GOT3 (cell line): ENCODE results near the gene MYT1.
"Not testable (repeated sequence)": the region's sequence is repeated elsewhere in the genome, so short reads cannot be mapped to it uniquely, and the experiment has no call there.

Experiments used
- DNase-seq: peaks from one replicate; lab custom pipeline; 2025; ENCODE audit warnings: mixed read lengths; lab: John Stamatoyannopoulos, UW

Gene MYT1

DNA sequence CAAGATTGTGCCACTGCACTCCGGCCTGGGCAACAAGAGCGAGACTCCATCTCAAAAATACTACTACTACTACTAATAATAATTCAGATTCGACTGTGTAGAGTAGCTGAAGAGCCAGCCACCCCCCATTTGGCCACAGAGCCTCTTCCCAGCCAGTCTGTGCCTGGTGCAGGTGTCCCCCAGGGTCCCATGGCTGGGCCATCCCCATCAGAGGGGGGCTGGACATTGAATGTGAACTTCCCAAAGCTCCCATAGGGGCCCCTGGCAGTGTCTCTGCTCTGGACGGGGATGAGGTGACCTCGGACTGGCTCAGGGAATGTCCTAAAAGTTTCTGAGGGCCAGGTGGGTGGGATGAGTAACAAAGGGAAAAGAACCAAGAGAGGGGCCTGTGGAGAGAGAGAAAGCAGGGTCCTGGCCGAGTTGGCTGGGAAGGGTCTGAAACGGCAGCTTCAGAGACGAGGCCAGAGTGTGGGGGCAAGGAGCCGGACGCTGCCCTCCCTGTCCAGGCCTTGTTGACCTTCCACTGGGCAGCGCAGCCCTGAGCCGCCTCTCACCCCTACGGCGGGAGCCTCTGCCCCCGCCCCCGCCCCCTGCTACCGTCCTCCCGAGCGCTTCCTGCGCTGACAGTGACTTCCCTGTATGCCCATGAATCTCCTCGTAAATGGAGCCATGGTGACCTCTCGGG lies 66.4 kb downstream of the MYT1 start:
- no peak for DNase-seq

DNA sequence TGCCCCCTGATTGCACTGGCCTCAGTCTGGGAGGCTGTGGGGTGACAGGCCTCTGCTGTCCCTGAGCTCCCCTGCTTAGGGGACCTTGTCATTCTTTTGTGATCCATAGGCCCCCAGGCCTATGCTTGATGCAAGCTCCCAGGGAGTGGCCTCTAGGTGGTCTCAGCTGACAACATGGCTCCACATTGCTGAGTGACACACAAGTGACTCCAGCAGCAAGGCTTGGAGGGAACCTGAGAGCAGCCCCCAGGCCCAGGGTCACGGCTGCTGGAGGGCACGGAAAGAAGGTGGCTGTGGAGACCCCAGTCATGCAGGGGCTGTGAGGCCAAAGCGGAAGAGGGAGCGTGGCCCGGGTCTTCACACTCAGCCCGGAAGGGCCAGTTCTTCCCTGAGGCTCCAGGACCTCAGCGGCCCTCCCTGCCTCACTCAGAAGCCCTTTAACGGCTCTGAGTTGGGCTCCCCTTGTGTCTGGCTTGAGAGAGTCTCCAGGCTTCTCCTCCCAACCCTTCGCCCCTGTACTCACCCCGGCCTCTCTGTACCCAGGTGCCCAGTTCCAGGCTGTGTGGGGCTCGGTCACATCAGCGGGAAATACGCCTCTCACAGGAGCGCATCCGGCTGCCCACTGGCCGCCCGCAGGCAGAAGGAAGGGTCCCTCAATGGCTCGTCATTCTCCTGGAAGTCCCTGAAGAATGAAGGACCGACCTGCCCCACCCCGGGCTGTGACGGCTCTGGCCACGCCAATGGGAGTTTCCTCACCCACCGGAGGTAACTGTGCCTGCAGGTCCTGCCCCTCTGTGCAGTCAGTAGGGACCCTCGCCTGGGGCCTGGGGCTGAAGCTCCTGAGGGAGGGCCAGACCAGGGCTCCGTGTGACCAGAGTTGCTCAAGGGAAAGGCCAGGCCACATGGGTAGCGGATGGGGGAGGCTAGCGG lies 67.6 kb downstream of the MYT1 start:
- DNase-seq, result no peak

DNA sequence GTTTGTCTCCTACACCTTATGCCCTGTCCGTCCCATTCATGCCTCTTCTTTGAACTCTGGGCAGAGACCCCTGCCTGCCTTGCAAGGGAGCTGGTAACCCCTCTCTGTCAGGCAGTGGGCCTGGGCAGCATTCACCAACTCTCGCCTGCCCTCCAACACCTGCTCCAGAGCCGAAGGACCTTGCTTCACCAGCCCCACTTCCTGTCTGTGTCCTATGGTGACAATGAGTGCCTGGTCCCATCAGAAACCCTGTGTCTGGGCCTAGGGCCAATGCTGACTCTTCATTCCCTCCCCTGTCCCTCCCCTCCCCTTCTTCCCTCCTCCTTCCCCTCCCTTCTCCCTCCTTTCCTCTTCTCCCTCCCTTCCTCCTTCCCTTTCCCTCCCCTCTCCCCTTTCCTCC lies 68.5 kb downstream of the MYT1 start:
- no peak for DNase-seq

DNA sequence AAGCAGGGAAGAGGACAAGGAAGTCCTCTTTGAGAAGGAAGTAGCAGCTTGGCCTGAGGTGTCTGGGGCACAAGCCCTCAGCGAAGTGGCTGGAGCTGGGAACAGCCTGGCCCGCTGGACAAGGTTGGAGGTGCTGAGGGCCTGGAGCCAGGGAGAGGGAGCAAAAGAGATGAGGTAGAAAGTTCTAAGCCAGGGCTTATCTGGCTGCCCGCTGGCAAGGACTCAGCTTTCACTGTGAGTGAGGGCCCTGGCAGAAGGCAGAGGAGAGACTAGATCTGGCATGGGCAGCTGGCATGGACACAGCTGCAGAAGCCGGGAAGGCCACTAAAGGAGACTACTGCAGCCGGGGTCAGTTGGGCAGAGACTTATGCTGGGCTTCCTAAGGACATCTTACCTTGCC lies 69.5 kb downstream of the MYT1 start:
- DNase-seq, result no peak

DNA sequence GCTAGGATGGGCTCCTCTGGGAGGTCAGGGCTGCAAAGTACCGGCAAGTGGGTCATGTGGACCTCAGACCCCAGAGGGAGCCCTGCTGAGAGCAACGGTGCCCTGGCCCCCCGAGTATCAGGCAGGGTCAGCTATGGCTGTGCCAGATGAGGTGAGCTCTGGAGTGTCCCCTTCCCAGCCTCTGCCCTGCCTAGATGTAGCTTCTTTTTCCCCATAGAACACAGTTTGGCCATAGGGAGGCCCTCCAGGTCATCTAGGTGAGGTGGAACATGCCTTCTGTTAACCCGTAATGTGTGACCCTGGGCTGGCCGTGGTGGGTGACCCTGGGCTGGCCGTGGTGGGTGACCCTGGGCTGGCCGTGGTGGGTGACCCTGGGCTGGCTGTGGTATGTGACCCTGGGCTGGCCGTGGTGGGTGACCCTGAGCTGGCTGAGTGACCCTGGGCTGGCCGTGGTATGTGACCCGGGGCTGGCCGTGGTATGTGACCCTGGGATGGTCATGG lies 70.1 kb downstream of the MYT1 start:
- no peak for DNase-seq

DNA sequence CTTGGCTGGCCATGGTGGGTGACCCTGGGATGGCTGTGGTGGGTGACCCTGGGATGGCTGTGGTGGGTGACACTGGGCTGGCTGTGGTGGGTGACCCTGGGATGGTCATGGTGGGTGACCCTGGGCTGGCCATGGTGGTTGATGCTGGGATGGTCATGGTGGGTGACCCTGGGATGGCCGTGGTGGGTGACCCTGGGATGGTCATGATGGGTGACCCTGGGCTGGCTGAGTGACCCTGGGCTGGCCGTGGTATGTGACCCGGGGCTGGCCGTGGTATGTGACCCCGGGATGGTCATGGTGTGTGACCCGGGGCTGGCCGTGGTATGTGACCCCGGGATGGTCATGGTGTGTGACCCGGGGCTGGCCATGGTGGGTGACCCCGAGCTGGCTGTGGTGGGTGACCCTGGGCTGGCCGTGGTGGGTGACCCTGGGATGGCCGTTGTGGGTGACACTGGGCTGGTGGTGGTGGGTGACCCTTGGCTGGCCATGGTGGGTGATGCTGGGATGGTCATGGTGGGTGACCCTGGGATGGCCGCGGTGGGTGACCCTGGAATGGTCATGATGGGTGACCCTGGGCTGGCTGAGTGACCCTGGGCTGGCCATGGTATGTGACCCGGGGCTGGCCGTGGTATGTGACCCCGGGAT lies 70.8 kb downstream of the MYT1 start:
- not testable (repeated sequence) for DNase-seq

DNA sequence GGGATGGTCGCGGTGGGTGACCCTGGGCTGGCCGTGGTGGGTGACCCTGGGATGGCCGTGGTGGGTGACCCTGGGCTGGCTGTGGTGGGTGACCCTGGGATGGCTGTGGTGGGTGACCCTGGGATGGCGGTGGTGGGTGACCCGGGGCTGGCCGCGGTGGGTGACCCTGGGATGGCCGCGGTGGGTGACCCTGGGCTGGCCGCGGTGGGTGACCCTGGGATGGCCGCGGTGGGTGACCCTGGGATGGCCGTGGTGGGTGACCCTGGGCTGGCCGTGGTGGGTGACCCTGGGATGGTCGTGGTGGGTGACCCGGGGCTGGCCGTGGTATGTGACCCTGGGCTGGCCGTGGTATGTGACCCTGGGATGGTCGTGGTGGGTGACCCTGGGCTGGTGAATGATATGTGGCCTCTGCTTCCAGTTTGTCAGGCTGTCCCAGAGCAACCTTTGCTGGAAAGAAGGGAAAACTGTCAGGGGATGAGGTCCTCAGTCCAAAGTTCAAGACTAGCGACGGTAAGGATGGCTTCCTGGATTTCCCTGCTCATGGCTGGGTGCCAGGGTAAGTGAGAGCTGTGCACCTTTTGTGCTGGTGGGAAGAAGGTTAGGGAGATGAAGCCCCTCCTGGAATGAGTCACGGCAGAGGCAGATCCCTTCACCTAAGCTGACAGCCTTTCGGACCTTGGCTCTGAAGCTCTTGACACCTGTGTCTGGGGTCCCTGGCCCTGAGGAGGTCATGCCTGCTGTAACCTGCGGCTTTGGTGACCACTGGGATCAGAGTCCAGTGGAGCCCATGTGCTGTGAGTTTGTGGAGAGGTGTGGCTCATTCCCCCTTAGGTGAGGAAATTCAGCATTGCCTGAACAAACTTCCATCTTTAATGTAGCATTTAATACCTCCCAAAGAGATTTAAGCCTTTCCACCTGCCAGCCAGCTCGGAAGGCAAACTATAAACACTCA lies 72.2 kb downstream of the MYT1 start:
- no peak for DNase-seq

DNA sequence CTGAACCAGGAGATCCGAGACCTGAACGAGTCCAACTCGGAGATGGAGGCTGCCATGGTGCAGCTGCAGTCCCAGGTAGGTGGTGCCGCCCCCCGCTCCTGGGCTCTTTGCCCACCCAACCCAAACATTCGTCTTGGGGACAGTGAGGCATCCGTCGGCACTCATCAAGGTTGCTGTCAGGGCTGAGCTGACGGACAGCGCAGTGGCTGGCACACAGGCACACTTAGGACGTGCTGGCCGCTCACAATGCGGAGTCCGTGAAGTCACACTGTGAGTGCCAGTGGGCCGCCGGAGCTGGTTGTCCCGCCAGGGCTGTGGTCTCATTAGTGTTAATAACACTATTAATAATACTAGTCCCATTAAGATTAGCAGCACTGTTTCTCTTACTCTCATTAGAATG lies 73.1 kb downstream of the MYT1 start:
- DNase-seq, result no peak

DNA sequence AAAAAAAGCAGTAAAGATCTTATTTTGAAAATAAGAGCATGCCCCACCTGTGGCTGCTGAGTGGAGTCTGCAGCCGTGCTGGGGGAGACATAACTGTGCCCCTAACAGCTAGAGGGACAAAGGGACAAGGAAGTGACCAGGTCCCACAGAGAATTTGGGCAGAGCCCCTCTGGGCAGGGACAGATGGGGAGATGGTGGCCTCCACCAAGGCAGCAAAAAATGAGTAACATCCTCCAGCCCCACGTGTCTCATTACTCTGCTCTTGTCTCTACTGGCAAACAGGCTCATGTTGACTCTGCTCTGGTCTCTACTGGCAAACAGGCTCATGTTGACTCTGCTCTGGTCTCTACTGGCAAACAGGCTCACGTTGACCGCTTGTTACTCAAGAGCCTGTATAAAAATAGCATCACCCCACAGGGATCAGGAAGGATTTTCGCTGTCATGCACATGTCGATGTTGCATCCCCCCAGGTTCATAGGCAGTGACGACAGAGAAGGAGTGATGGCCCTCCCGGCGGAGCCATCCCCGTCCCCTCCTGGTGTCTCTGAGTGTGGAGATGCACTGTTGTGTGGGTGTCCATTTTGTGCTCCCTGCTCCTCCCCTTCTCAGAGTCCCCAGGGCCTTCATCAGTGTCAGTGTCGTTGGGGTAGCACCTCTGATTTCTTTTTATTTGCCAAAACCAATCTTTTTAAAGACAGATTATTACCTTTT lies 74.0 kb downstream of the MYT1 start:
- DNase-seq, result no peak

DNA sequence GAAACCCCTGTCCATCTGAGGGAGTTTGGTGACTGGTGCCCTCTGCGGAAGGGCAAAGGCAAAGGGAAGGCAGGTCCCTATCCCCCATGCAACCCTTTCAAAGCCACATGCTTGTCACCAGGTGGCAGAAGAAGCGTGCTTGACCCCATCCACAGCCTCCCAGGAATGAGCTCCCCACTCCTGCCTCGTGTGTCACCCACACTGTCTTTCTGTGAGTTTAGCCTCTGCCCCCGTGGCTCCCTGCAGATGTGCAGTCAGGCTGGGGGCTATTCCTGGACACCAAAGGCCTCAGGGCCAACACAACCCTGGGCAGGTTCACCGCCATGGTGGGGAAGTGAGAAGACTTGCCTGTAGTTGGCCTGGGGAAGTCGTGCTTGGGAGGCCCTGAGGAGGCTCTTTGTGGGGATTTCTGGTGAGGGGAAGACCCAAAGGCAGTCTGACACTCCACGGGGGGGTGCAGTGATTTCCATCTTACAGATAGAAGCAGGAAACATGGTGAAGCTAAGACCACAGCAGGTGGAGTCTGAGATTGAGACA lies 74.7 kb downstream of the MYT1 start:
- DNase-seq, result no peak

DNA sequence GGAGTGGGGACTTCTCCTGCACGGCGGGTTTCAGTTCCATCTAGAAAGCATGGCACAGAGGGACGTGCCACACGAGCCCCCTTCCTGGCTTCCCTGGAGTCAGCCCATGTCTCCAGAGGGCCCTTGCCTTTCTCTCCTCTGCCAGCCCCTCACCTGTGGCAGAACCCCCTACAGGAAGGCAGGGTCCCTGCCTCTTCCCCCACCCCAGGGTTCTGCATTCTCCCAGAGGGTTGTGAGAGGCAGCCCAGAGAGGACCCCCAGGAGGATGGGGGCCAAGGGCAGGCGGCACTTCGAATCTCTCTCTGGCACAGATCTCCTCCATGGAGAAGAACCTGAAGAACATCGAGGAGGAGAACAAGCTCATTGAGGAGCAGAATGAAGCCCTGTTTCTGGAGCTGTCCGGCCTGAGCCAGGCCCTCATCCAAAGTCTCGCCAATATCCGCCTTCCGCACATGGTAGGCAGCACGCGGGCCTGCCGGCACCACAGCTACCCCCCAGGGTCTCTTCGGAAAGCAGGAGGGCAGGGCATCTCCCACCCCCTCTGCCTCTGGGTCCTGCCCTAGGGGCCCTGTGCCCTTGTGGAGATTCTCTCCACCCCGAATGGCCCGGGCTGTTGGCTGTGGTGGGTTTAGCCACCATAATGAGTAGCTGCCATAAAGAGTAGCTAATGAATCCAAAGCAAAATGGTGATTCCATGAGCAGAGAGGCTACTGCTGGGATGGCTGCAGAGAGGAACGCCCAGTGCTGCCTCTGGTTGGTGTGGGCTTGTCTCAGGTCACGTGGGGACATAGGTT lies 75.4 kb downstream of the MYT1 start:
- DNase-seq, result no peak

DNA sequence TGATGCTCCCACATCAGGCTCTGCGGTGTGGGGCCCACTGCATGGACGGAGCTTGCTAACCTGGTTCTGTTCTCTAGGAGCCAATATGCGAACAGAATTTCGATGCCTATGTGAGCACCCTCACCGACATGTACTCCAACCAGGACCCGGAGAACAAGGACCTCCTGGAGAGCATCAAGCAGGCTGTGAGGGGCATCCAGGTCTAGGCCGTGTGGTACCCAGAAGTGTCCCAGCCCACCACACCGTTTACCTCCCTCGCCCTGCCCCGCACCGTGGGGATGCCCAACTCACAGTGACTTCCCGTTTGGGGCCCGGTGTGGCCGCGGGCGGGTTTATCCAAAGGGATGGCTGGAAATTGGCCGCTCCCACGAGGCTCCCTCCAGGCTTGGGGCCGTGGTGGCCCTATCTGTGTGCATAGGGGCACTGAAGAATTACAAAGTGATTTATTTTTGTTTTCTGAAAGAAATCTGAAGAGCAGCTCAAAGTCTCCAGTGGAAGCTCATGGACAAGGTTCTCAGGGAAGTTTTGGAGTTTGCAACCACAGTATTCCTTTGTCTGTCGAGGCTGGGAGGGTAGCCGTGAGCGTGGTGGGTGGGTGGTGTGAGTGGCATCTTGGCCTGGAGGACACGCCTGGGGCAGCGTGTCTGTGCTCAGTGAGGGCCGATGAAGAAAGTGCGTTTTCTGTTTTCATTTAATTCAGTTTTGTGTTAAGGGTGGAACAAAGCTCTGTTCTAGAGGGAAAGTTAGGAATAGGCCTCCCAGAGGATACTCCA lies 76.2 kb downstream of the MYT1 start:
- no peak for DNase-seq

DNA sequence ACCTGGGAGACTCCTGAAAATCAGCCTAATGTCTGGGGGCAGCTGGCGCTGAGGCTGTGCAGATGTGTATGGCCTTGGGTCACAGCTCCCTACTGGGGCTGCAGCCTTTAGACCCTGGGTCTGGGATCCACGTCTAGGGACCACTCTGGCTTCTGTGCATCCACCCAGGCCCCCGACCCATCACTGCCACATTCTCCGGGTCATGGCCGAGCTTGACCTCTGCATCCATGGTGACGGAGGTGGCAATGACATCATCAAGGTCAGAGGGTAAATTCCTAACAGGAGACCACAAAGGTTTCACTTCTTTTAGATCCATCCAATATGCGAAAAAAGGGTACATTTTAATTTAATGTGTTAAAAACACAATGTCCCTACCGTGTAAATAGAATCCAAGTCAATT lies 76.8 kb downstream of the MYT1 start:
- DNase-seq, result no peak

DNA sequence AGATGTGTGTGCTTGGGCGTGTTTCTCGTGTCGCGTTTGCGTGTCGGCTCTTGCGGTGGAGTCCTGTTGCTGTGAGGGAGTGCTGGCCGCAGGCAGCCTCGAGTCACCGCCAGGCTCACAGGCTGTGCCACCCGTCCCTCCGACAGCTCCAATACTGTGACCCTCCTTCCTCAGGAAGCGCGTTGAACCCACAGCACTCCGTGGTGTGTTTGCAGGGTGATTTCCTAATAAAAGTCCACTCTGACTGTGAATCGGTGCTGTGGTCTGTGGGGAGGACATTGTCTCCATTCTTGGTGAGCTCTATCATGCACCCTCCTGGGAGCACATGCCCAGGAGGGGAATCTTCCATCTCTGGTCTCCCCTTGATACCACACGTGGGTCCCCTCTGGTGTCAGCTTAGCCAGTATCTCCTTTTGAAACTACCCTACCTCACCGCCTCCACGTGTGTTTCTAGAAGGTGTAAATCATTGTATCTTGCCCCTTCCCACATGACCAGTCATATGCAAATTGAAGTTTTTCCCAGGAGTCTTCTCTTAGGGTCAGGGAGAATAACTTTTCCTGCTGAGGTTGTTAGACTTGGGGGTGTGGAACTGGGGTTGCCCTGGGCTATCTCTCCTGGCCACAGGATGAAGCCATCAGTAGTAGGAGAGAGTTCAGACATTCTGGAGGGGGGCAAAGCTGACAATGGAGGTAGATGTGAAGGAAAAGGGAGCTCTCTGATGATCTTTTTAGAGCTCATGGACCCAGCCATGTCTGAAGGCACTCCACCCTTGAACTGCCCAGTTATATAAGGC lies 77.9 kb downstream of the MYT1 start:
- DNase-seq, result no peak

DNA sequence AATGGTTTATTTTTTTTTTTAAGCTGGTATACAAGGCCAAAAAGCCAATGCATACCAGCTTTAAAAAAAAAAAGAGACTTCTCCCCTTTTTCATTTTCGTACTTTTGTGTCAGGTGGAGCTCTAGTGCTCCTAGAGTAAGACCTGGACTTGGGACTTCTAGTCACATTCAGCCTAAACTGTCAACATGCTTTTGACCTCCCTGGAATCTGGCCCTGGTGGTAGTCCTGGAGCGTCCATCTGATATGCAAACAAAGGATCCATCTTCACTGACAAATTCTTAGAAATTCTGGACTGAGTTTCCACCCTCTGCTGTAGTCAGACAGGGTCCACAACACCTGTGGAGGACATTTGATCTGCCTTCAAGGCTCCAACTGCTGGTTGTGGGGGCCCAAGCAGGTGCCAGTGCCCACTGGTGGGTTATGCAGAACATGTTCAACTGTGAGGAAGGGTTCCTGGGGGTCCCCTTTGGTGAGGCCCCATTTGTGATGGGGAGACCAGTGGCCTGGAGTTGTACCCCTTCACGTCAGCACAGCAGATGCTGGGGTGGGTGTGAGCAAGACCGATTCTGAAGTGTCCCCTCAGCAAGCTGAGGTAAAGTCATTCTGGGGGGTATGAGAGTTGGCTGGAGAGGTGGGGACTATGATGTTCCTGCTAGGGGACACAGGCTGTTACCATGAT lies 78.7 kb downstream of the MYT1 start:
- DNase-seq, result no peak

DNA sequence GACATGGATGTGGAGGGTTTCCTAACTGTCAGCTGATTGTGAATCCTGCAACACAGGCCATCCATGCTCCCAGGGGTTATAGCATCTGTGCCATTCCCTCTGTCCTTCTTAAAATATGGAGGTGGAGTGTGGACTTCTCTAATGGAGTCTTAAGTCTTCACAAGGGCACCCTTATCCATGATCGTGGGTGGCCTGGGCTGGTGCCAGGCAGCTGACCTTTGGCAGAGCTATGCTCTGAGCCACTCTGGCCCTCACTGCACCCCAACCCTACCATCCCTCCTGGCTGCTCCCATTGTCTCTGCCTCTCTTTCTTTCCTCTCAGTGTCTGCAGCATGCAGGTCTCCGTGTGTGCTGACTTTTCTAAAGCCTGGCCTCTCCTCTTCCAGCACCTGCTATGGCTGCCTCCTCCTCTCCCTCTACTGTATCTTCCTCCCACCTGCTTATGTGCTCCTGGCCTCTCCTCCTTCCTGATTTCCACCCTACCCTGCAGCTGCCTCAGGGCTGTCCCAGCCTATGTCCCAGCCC lies 80.1 kb downstream of the MYT1 start:
- no peak for DNase-seq

DNA sequence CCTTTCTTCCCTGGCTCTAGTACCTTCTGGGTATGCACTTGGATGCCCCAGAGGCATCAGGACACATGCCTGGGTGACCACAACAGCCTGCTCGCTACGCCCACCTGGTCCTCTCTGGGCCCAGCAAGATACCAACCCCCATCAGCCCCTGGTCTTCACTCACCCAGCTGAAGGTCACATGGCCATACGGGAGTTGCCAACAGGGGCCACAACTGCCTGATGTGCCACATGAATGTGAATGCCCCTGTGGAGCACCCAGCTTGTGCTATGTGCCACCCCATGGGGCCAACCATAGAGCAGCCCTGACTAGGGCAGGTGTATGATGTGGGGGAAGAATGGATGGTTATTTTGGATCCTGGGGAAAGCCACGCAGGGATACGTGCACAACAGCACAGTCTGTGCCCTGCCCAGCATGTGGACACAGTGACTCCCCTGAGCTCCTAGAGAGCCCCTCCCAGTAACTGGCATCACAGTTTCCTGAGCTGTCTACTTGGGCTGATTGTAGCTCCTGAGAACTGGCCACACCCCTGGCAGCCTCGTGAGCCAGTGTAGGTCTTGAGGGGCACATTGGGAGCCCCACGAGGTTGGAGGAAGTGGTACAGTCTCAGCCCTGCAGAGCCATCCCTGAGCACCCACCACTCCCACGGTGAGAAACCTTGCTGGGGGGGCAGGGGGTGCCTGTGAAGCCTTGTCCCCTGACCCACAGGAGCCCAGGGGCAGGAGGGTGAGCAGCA lies 80.8 kb downstream of the MYT1 start:
- DNase-seq, result no peak
